ENCODE measurements around the gene TENM4. TPM values are rescaled to one million over a fixed set of nuclear protein-coding genes. Genes with fewer than 3 reads are reported as not detected.

The TENM4 gene
- total RNA-seq, 4 donors from 2014 or later, result 16.8 to 158 (median 120) TPM

- Histone ChIP-seq H3K27ac (no peak overlapping the region), H3K4me1 (peaks cover 10% of the 10 kb centered on the region in 2 donors), H3K36me3 (no peaks in the 10 kb centered on the region), H3K4me3 (replicated peaks in 1 of 3) (no peak overlapping the region), H3K27me3 (no peaks in the 10 kb centered on the region), H3K9me3 (no peaks in the 10 kb centered on the region)
- 9 to 12% methylated on average over 35 to 36 of the region's 36 CpGs for WGBS, 2 donors
- TF ChIP-seq POLR2A (IDR thresholded peaks at IDR 0.05), result no peak
- TF ChIP-seq, protein P1, sequence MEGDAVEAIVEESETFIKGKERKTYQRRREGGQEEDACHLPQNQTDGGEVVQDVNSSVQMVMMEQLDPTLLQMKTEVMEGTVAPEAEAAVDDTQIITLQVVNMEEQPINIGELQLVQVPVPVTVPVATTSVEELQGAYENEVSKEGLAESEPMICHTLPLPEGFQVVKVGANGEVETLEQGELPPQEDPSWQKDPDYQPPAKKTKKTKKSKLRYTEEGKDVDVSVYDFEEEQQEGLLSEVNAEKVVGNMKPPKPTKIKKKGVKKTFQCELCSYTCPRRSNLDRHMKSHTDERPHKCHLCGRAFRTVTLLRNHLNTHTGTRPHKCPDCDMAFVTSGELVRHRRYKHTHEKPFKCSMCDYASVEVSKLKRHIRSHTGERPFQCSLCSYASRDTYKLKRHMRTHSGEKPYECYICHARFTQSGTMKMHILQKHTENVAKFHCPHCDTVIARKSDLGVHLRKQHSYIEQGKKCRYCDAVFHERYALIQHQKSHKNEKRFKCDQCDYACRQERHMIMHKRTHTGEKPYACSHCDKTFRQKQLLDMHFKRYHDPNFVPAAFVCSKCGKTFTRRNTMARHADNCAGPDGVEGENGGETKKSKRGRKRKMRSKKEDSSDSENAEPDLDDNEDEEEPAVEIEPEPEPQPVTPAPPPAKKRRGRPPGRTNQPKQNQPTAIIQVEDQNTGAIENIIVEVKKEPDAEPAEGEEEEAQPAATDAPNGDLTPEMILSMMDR (IDR thresholded peaks at IDR 0.05), result no peak
- intact Hi-C loops (cut with DNase I), result loop anchor here (10.0 kb wide), 1 partner anchor 307 kb away; no protein-coding TSS in a partner anchor
- DNase-seq, result peak; percentile 63 to 77
Measured at GRCh38 chr11:78961937-78962701, 478.7 kb downstream of the TENM4 start.

DNA sequence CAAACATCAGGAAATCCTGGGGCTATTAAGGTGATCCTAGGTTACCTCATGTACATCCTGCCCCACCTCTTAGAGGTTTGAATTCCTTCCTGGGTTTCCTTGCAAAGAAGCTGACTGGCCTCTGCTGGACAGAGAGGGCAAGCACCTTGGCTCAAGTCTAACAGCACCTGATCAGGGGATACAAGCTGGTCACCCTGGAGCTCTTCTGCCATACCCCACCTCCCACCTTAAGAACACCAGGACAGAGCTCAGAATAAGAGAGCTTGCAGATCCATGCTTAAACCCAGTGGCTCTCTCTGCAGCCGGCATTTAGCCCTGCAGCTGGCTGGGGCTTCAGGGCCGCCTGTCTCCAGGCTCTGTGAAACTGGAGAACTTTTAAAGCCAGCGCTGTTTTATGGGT, 479.6 kb downstream of the TENM4 start:
- Histone ChIP-seq H3K9me3 (no peaks in the 10 kb centered on the region), H3K4me1 (peaks cover 10% of the 10 kb centered on the region in 2 donors), H3K27ac (no peak overlapping the region), H3K27me3 (no peaks in the 10 kb centered on the region), H3K4me3 (replicated peaks in 1 of 3) (no peak overlapping the region), H3K36me3 (no peaks in the 10 kb centered on the region)
- no peak for TF ChIP-seq POLR2A (IDR thresholded peaks at IDR 0.05)
- TF ChIP-seq, protein P1 (IDR thresholded peaks at IDR 0.05), result peak in 4 of 6 experiments; percentile 42 to 52 (median 47)
- 50 to 79% methylated on average over 3 of the region's 3 CpGs for WGBS, 2 donors
- intact Hi-C loops (cut with DNase I), result loop anchor here (10.0 kb wide), 1 partner anchor 306 kb away; no protein-coding TSS in a partner anchor
- DNase-seq, result peak; percentile 28 to 29

- 87 to 91% methylated on average over 3 of the region's 3 CpGs for WGBS, 2 donors
- TF ChIP-seq, protein P1 (IDR thresholded peaks at IDR 0.05), result no peak
- TF ChIP-seq POLR2A (IDR thresholded peaks at IDR 0.05), result no peak
Measured at GRCh38 chr11:78958444-78958843, 482.4 kb downstream of the TENM4 start.

GRCh38 chr11:78957476-78958245, 483.2 kb downstream of the TENM4 start:
- peaks cover 10% of the 10 kb centered on the region in 2 donors for H3K4me1 ChIP-seq
- WGBS, 2 donors, result 81% methylated on average over 5 of the region's 5 CpGs
- no peak overlapping the region for H3K27ac ChIP-seq
- no peak overlapping the region for H3K4me3 ChIP-seq (replicated peaks in 1 of 3)
- intact Hi-C loops (cut with DNase I), result no loop called here
- H3K27me3 ChIP-seq, result no peaks in the 10 kb centered on the region
- no peaks in the 10 kb centered on the region for H3K9me3 ChIP-seq
- TF ChIP-seq, protein P1 (IDR thresholded peaks at IDR 0.05), result no peak
- TF ChIP-seq POLR2A (IDR thresholded peaks at IDR 0.05), result no peak
- no peak for DNase-seq
- no peaks in the 10 kb centered on the region for H3K36me3 ChIP-seq

More at GRCh38 chr11:78958444-78958843, 482.4 kb downstream of the TENM4 start:
- Histone ChIP-seq H3K4me3 (replicated peaks in 1 of 3) (no peak overlapping the region), H3K9me3 (no peaks in the 10 kb centered on the region), H3K36me3 (no peaks in the 10 kb centered on the region), H3K4me1 (peaks cover 10% of the 10 kb centered on the region in 2 donors), H3K27me3 (no peaks in the 10 kb centered on the region), H3K27ac (no peak overlapping the region)
- DNase-seq, result no peak
- intact Hi-C loops (cut with DNase I), result no loop called here
